ENCODE data around the gene GSTT4. TPM values are rescaled to one million over a fixed set of nuclear protein-coding genes. Genes with fewer than 3 reads are reported as not detected.

Gene GSTT4
- not detected in 2 replicates for total RNA-seq (2021)
- long read RNA-seq, result 0 reads

DNA sequence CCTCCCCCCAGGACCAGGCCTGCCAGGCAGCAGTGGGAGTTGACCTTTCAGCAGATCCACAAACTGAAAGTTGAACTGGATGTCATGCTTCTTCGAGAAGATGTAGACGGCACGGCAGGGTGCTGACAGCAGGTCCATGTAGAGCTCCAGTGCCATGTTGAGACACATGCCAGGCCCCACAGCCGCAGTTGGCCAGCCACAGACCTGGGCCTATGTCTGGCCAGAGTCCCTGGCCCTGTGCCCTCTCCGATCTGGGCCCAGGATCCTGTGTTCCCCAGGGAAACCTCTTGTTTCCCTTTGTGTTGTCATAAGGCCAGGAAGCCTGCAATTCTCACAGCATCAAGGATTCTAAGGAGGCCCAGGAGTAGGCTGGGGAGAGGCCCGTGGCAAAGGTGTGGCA lies at the start of gene GSTT4:
TSS of gene GSTT4 (minus strand) at position 253 of the 400 bp plus-strand sequence. CDS start at position 156, 97 bp downstream.
- no peak within 1 kb of the TSS for H2BK120ac ChIP-seq (ENCODE audit: low read depth, low read length, poor library complexity, severe bottlenecking)
- no peak within 1 kb of the TSS for H3K27ac ChIP-seq (ENCODE audit: insufficient read length, low read depth, low read length)
- no peaks in the 10 kb centered on the region for H3K23me2 ChIP-seq (ENCODE audit: insufficient read length, low read depth, low read length, poor library complexity, severe bottlenecking)
- no peak for DNase-seq
- H3K23ac ChIP-seq (ENCODE audit: insufficient read length, low read depth, low read length), result no peak within 1 kb of the TSS
- no peak within 1 kb of the TSS for H2BK15ac ChIP-seq (ENCODE audit: low read depth, low read length)
- H4K91ac ChIP-seq (ENCODE audit: insufficient read length, low read depth, low read length), result no peak within 1 kb of the TSS
- no peaks in the 10 kb centered on the region for H3K79me2 ChIP-seq (ENCODE audit: insufficient read depth, low read length)
- H2AFZ ChIP-seq (ENCODE audit: low read length), result no peak within 1 kb of the TSS
- H3K14ac ChIP-seq (ENCODE audit: insufficient read depth, low read length), result peak within 1 kb of the TSS; percentile 21; the same call in 1 of the 2 replicates
- peaks cover 2% of the 10 kb centered on the region for H4K20me1 ChIP-seq (ENCODE audit: control insufficient read depth, insufficient read depth, insufficient read length)
- no peaks in the 10 kb centered on the region for H3K79me1 ChIP-seq (ENCODE audit: insufficient read depth, low read depth, low read length, poor library complexity, severe bottlenecking)
- no peak within 1 kb of the TSS for H3K56ac ChIP-seq (ENCODE audit: insufficient read length, low read depth, low read length)
- H3K9ac ChIP-seq (ENCODE audit: extremely low read depth, insufficient read length, low read length), result no peak within 1 kb of the TSS
- no peak within 1 kb of the TSS for H2AK5ac ChIP-seq (ENCODE audit: insufficient read length, low read length)
- H3K27ac Mint-ChIP-seq, result peak within 1 kb of the TSS in 1 of 3 experiments; percentile 67; a peak in 1 of 7 replicates
- no peaks in the 10 kb centered on the region; a peak in 3 of 7 replicates for H3K36me3 Mint-ChIP-seq (ENCODE audit: insufficient read depth in 1 of 3, low read depth in 3 of 3)
- no peak within 1 kb of the TSS for H2BK20ac ChIP-seq (ENCODE audit: low read depth, low read length, poor library complexity, severe bottlenecking)
- H3K4me1 ChIP-seq (ENCODE audit: insufficient read depth, low read length), result peaks cover 3% of the 10 kb centered on the region; the same call in 1 of the 2 replicates
- H2BK5ac ChIP-seq (ENCODE audit: insufficient read length, low read length), result no peak within 1 kb of the TSS
- H3K4me2 ChIP-seq (ENCODE audit: insufficient read depth, insufficient read length, low read length), result no peak within 1 kb of the TSS
- no peaks in the 10 kb centered on the region; the same call in 1 of the 2 replicates for H3K27me3 ChIP-seq (ENCODE audit: insufficient read depth, low read length)
- no peak within 1 kb of the TSS for H3K18ac ChIP-seq (ENCODE audit: insufficient read length, low read depth, low read length)
- peaks cover 0 to 4% of the 10 kb centered on the region in 2 experiments; a peak in 2 of 5 replicates for H3K9me3 Mint-ChIP-seq
- H3K9me3 ChIP-seq (ENCODE audit: control insufficient read depth, low read depth, low read length), result no peaks in the 10 kb centered on the region
- H2BK12ac ChIP-seq (ENCODE audit: insufficient read length, low read depth, low read length), result no peak within 1 kb of the TSS
- H3T11ph ChIP-seq (ENCODE audit: low read length), result no peak within 1 kb of the TSS
- H3K27me3 Mint-ChIP-seq (ENCODE audit: low read depth), result peaks cover 13% of the 10 kb centered on the region
- no peak within 1 kb of the TSS for H4K8ac ChIP-seq (replicated peaks; ENCODE audit: insufficient read length, low read depth, low read length)
- H4K5ac ChIP-seq (ENCODE audit: insufficient read length, low read depth, low read length), result no peak within 1 kb of the TSS
- TF ChIP-seq, protein P1, sequence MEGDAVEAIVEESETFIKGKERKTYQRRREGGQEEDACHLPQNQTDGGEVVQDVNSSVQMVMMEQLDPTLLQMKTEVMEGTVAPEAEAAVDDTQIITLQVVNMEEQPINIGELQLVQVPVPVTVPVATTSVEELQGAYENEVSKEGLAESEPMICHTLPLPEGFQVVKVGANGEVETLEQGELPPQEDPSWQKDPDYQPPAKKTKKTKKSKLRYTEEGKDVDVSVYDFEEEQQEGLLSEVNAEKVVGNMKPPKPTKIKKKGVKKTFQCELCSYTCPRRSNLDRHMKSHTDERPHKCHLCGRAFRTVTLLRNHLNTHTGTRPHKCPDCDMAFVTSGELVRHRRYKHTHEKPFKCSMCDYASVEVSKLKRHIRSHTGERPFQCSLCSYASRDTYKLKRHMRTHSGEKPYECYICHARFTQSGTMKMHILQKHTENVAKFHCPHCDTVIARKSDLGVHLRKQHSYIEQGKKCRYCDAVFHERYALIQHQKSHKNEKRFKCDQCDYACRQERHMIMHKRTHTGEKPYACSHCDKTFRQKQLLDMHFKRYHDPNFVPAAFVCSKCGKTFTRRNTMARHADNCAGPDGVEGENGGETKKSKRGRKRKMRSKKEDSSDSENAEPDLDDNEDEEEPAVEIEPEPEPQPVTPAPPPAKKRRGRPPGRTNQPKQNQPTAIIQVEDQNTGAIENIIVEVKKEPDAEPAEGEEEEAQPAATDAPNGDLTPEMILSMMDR (conservative IDR thresholded peaks at IDR 0.05), result no peak
- no CpG with 5 or more reads among the region's 6 CpGs for WGBS (ENCODE audit: extremely low coverage, insufficient read length, low lambda C conversion rate)
- no peak within 1 kb of the TSS for H3K4ac ChIP-seq (ENCODE audit: low read depth, low read length)
- H3K4me1 Mint-ChIP-seq, result peaks cover 12 to 18% of the 10 kb centered on the region in 2 experiments
- H3K4me3 Mint-ChIP-seq, result no peak within 1 kb of the TSS; a peak in 1 of 5 replicates
